Measurements from ENCODE around the gene CSAD. TPM values are rescaled to one million over a fixed set of nuclear protein-coding genes. Genes with fewer than 3 reads are reported as not detected.
A peak's percentile ranks its signal among the peaks of the same experiment; 100 is the strongest.
"Not testable (repeated sequence)": the region's sequence is repeated elsewhere in the genome, so short reads cannot be mapped to it uniquely, and the experiment has no call there.

Gene CSAD
- total RNA-seq, 2 donors from 2014 or later, result 16.8 to 19.7 TPM

DNA sequence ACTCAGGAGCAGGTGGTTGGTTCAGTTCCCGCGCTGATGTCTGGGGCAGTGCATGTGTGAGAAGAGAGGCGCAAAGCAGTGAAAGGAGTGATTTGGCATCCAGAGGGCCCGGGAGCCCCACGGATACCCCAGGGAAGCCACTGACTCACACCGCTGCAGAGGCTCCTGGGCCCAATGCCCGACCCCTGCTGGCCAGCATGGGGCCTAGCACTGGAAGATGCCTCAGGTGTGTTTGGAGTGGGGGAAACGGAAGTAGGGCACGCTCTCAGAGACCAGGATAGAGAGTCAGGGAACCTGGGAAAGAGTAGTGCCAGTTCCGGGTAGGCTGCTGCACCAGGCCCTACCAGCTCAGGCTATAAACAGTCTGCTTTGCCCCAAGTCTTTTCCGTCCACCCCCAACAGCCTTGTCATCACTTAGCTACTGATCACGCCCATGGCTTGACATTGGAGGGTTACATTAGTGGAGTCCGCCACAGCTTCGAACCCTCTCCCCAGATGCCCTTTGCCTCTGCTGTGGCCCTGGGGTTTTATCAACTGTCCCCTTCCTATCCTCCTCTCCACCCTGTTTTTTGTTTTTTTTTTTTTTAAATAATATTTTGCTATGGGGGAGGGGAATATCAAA lies 9.5 kb upstream of the CSAD start:
- intact Hi-C loops (cut with DNase I), result loop anchor here in 1 of 2 donors (5.0 kb wide), 1 partner anchor 123 kb away; no protein-coding TSS in a partner anchor
- peak; percentile 73 for DNase-seq

DNA sequence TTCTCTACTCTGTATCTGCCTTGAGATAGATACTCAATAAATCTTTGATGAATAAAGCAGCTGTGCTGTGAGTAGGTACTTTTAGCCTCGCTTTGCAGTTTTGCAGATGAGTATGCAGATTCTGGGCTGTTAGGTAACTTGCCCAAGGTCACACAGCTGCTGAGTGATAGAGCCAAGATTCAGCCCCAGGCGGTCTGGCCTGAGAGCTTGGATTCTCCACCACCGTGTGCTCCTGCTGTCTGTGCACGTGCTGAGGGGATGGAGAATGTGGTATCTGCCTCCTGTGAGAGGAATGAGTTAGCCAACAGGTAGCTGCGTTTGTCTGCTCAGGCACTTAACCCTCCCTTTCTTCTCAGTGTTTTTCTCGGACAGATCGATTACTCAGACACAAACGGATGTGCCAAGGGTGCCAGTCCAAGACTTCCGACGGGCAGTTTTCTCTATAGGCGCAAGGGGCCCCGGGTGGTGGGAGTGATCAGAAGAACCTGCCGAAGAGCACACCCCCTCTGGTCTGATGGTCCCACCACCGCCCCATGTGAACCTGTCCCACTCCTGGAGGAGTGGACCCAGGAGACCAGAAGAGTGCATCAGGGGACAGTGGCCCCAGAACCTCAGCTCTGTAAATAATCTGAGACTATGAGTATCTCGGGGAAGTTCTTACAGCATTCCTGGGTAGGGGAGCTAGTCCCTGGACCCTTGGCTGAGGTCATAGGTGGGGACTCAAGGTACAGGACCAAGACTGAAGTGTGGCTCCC lies 6.6 kb upstream of the CSAD start:
- intact Hi-C loops (cut with DNase I), result no loop called here
- DNase-seq (no peak), ATAC-seq (no peak)

More for the DNA sequence above, 9.5 kb upstream of the CSAD start:
- ATAC-seq, result peak; percentile 79 to 84

DNA sequence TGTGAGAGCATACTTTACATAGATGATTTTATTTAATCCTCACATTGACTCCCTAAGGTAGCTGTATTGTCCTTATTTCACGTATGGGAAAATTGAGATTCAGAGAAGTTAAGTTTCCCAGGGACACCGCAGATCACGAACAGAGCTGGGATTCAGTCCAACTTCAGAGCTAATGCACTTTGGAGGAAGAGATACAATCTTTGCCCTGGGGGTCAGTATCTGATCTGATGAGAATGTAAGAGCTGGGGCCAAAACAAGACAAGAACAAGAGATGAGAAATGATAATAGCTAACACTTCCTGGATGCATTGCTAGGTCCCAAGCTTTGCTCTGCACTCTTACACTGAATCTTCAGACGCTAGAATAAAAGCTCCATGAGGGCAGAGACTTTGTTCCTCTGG lies 6.0 kb upstream of the CSAD start:
- DNase-seq (no peak), ATAC-seq (no peak)
- intact Hi-C loops (cut with DNase I), result no loop called here

DNA sequence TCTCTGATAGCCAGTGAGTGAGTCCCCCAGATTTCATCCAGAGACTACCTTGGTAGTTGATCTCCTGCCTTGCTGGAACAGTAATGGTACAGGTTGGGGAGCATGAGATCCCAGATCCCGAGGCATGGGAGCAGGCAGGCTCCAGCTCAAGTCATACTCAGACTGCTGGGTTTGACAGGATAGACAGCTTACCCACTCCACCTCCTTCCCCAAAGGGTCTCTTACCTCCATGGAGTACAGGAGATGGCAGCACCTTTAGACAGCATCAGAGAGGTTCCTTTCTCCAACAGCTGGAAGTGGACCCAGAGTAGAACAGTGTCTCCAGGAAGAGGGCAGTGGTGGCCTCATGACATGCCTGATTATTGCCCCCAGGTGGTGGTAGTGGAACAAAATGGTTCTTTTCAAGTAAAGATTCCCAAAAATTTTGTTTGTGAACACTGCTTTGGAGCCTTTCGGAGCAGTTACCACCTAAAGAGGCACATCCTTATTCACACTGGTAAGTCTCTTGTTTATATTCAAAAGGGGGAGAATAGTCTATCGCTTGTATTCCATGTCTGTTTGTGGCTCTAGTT lies 4.9 kb upstream of the CSAD start:
- ATAC-seq, result no peak
- intact Hi-C loops (cut with DNase I), result no loop called here
- no peak for DNase-seq

DNA sequence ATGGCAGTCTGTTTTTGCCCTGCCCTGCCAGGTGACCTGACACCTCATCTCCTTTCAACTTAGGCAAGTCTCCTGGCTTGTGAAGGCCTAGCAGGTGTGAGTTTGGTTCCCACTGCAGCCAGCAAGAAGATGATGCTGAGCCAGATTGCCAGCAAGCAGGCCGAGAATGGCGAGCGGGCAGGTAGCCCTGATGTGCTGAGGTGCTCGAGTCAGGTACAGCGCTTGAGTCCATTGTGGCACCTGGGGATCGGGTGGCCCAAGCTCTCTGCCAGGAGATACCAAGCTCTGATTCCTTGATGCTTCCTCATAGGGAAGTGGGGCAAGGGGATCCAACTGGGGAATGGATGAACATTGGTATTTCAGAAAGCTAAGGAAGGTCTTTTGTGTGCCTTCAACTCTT lies 4.1 kb upstream of the CSAD start:
- DNase-seq (no peak), ATAC-seq (no peak)
- intact Hi-C loops (cut with DNase I), result no loop called here

DNA sequence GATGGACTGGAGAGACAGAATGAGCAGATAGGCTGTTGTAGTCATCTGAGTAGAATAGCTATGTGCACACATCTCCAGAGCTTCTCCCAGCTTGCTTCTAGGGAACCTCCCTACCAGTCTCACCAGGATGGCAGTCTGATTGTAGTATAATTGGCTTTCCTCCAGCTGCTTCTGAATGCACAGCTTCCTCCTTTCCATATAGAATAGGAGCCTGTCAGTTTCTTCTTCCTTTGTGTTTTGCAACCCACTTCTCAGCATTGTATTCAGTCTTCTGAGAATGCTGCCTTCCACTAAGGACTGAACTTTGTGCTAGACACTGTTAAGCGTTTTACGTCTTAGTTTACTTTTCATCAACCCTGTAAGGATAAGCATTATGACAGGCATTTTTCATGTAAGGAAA lies 2.2 kb upstream of the CSAD start:
- DNase-seq (no peak), ATAC-seq (no peak)
- intact Hi-C loops (cut with DNase I), result no loop called here

DNA sequence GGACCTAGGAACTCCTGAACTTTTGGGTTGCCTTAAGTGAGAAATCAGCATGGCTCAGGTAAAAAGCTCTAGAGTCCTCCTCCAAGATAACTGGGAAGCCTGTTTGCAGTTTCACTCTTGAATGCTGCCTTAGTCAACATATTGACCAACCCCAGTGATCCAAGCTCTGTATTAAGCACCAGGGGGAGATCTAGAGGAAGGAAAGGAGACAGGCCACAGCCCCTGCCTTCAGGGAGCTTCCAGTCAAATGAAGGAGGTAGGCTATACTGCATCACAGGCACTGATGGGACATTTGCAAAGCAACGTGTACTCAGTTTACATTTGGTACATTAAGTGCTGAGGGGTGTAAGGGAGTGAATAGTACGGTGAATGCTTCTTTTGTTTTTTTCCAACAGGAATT lies 1.2 kb upstream of the CSAD start:
- intact Hi-C loops (cut with DNase I), result no loop called here
- ATAC-seq (no peak), DNase-seq (no peak)

DNA sequence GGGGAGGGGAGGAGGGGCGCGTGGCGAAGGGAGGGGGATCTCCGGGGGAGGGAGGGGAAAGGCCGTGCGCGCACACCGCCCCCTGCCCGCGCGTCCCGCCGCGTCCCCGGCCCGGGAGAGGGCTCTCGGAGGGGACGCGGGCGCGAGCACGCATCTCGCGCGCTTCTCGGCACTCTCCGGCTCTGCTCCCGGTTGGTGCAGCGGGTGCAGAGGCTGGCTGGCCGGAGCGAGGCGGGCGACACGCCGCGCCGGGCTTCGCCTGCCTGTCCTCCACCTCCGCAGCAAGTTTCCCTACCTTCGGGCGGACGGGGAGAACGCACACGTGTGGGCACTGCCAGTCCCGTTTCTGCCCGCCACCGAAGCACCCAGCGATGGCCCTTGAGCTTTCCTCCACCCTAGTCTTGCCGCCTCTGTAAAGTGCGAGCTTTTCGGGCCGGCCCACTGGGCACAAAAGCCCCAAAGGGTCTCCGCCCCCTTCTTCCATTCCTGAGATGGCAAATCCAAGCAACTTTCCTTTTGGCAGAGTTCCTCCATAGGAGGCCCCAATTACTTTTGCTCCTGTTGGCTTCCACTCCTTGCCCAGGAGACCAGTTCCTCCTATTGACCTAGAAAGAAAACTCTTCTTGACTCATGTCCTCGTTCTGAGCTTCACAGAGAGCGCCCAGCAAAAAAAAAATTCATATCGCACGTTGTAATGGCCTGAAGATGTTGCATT lies 363 bp upstream of the CSAD start:
- ATAC-seq (peak; percentile 81 to 86), DNase-seq (peak; percentile 78)
- intact Hi-C loops (cut with DNase I), result no loop called here

DNA sequence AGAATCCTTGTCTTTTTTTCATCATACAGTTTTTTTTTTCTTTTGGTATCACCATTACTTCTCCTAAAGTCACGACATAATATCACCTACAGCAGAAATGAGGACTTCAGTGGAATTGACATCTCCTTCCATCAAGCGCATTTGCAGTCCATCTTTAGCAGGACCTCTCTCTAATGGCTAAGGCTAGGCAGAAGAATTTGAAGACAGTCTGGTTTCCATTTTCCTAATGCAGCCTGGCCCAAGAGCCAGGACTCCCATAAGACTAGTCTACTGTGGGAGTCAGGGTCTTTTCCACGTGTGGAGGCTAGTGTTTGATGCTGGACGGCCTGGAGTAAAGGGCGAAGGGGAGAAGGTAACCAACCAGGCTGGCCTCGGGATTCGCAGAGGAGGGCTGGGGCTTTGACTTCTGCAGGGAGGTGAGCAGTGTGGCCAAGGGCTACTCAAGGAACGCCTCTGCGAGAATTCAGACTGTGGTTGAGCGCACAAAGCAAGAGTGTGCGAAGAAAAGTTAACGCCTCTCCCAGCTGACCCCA lies 972 bp downstream of the CSAD start:
- DNase-seq, result no peak
- intact Hi-C loops (cut with DNase I), result no loop called here
- ATAC-seq, result peak; percentile 7 to 30

DNA sequence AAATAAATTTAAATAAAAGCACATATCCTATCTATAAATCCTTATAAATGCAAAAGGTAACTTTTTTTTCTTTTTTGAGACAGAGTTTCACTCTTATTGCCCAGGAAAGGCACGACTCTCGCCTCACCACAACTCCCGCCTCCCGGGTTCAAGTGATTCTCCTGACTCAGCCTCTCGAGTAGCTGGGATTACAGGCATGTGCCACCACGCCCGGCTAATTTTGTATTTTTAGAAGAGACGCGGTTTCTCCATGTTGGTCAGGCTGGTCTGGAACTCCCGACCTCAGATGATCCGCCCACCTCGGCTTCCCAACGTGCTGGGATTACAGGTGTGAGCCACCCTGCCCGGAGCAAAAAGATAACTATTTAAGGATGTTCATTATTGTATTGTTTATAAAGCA lies 1.9 kb downstream of the CSAD start:
- ATAC-seq; intact Hi-C loops (cut with DNase I); DNase-seq: not testable (repeated sequence)

DNA sequence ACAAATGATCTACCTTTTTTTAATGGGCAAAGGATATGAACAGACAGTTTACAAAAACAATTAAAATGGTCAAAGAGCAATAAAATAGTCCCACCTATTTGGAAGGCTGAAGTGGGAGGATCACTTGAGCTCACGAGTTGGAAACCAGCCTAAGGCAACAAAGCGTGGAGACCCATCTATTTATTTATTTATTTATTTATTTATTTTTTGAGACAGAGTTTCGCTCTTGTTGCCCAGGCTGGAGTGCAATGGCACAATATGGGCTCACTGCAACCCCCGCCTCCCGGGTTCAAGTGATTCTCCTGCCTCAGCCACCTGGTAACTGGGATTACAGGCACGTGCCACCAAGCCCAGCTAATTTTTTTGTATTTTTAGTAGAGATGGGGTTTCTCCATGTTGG lies 3.3 kb downstream of the CSAD start:
- intact Hi-C loops (cut with DNase I); DNase-seq; ATAC-seq: not testable (repeated sequence)

DNA sequence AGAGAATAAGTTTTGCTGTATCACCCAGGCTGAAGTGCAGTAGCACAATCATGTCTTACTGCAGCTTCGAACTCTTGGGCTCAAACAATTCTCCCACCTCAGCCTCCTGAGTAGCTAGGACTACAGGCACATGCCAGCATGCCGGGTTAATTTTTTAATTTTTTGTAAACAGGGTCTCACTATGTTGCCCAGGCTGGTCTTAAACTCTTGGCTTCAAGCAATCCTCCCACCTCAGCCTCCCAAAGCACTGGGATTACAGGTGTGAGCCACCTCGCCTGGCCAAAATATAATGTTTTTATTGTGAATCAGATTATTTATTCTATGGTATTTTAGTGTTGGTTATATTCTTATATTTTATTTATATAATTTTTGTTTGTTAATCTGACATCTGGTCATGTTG lies 4.0 kb downstream of the CSAD start:
- ATAC-seq (no peak), DNase-seq (no peak)

DNA sequence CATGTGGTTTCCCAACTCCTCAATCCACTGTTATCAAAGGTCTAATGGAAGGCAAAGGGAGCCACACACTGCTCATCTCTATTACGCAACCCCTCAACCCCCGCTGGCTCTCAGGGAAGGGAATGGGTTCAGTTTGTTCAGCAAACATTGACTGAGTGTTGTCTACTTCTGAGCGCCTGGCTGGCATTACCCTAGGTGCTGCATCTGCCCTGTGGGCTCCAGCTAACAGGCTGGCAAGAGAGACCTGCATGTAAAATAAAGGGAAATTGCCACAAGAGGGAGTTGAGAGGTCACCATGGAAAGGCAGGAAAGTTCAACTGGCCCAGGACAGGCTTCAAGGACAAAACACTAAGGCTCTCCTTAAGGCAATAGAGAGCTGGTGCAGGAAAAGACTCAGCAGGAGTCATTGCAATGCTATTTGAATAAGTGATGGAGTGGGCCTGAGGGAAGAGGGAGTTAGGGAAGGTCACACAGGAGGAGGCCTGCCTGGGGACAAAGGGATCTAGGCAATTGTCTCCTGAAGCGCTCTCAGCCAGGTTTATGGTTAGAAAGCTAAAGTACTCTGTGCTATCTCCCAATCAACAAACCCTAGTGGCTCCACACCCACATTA lies 5.7 kb downstream of the CSAD start:
- no peak for DNase-seq
- intact Hi-C loops (cut with DNase I), result no loop called here
- peak in 1 of 2 donors; percentile 38 for ATAC-seq

More for the DNA sequence above, 4.0 kb downstream of the CSAD start:
- intact Hi-C loops (cut with DNase I), result no loop called here

DNA sequence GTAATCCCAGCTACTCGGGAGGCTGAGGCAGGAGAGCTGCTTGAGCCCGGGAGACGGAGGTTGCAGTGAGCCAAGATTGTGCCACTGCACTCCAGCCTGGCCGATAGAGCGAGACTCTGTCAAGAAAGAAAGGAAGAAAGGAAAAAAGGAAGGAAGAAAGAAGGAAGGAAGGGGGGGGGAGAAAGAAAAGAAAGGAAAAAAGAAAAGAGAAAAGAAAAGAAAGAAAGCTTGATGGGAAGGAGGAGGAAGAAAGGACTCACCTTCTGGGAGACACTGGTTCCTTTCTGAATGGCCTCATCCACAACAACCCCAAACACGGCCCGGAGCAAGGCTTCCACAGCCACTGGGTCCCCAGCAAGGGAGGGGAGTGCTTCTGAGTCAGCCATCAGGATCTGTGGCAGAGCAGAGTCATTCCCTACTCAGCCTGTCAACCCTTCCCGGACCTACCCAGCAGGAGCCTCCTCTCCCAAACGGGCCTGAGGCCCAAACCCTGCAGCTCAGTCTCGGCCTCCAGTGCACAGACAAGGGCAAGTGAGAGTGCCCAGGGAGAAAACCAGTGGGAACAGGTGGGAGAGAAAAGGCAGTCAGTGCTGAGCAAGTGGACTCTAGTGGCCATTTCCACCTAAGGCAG lies 7.5 kb downstream of the CSAD start:
- intact Hi-C loops (cut with DNase I), result no loop called here
- no peak for ATAC-seq
- no peak for DNase-seq

DNA sequence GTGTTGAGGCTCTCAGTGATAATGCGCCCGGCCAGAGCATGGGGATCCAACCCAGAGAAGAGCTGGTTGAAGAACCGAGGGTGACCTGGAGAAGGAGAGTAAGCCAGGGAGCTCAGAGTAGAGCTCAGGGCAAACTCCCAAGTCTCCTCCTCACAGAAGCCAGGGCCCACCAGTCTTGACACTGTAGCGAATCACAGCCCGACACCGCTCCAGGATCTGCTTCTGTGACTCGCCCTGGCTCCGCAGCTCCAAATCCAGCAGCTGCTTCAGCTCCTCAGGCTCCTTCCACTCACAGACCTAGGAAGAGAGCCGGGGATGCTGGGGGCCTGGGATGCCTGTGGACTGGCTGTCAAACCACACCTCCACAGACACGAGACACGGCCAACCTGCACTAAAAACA lies 8.4 kb downstream of the CSAD start:
- ATAC-seq, result no peak
- intact Hi-C loops (cut with DNase I), result no loop called here
- DNase-seq, result no peak

DNA sequence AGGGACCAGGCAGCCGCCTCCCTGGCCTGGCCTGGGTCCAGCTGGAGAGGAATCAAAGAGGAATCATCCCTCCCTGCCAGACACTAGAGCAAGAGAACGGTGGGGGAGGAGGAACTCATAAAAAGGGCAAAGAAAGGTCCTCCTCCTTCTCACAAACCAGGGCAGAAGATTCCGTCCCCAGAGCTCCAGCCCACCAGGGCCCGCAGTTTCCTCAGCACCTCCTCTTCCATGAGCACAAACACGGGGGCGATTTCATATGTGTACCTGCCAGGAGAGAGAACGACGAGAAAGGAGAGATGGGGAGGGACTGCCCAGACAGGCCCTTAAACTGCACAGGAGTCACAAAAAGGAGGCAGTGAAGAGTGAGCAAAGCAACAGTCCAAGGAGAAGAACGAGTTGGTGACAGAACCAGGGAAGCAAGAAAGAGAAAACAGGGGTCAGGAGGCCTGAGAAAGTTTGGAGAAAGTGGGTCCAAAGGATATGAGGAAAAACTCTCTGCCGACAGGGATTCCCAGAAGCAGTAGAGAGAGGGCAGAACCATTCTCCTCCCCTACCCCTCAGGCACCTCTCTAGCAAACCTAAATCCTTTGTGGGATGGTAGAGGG lies 8.9 kb downstream of the CSAD start:
- ATAC-seq, result no peak
- intact Hi-C loops (cut with DNase I), result no loop called here
- DNase-seq, result no peak

DNA sequence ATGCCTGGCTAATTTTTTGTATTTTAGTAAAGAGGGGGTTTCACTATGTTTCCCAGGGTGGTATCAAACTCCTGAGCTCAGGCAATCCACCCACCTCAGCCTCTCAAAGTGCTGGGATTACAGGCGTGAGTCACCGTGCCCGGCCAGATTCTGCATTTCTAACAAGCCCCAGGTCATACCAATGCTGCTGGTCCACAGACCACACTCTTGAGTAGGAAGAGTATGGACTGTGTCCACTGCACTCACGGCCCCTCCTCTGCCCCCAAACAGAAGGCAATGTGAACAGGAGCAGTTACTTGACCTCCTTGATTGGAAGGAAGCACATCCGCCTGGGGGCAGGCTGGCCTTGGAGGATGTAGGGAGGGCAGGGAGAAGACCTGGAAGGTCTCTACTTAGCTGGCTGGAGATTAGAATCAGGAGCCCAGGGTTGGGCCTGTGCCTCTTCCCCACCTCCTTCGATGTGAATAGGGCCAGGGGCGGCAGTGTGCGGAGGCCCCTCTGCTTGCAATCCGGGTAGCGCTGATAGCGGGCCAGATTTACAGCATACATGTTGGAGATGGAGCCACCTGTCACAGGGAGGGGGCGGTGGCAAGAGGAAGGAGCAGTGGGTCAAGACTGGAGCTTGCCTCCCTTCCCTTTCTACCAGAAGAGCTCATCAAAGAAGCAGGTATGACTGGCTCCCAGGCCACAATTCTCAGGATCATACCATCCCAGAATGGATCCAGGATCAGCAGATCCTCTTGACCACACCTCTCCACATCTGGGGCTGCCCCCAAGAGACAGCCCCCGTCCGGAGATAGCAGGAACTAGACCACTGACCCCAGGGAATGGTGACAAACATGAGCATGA lies 9.6 kb downstream of the CSAD start:
- no peak for ATAC-seq
- intact Hi-C loops (cut with DNase I), result no loop called here
- DNase-seq, result no peak

DNA sequence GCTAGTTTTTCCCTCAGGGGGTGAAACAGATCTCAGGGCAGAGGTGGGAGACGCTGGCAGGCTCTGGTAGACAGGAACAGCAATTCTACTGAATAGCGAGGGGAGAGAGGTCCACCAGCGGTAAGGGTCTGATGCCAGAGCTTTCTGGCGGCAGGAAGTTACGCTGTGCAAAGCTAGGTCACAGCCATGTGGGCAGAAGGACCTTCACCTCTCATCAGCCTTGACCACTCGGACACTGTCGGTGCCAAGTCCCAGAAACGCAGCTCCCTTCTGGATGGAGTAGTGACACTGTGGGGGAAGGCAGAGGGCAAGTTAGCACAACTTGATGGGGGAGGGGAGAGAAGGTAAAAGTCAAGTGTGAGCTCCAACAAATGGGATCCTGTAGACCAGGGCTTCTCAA lies 10.5 kb downstream of the CSAD start:
- DNase-seq, result no peak
- no peak for ATAC-seq
- intact Hi-C loops (cut with DNase I), result no loop called here
